ENCODE data around the gene RGS21. TPM values are rescaled to one million over a fixed set of nuclear protein-coding genes. Genes with fewer than 3 reads are reported as not detected.
"Not testable (repeated sequence)": the region's sequence is repeated elsewhere in the genome, so short reads cannot be mapped to it uniquely, and the experiment has no call there.

The RGS21 gene
- total RNA-seq, 1 donor from 2014 or later, result not detected

DNA sequence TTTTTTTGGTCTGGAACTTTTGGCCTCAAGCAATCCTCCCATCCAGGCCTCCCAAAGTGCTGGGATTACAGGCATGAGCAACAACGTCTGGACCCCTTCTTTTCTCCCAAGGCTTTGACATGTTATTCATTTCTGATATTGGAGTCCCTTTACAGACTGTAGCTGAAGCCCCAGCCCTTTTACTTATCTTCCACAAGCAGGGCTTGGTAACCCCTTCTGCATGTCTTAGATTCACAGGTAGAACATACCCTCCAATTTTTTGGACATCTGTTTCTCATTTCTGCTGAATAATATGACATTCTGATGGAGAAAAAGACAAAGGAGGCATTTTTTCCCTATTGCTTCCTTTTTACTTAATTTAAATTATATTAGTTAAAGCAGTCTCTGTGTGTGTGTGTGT is 39.2 kb upstream of the RGS21 start:
- Mint-ChIP-seq H3K27ac (ENCODE audit: unreplicated experiment) (no peak overlapping the region), H3K4me1 (ENCODE audit: low read depth) (no peaks in the 10 kb centered on the region), H3K9me3 (ENCODE audit: low read depth) (peaks cover 18% of the 10 kb centered on the region), H3K4me3 (ENCODE audit: unreplicated experiment) (no peak overlapping the region), H3K36me3 (ENCODE audit: low read depth) (peaks cover 5% of the 10 kb centered on the region), H3K27me3 (ENCODE audit: low read depth) (peaks cover 10% of the 10 kb centered on the region)
- TF ChIP-seq, protein P1, sequence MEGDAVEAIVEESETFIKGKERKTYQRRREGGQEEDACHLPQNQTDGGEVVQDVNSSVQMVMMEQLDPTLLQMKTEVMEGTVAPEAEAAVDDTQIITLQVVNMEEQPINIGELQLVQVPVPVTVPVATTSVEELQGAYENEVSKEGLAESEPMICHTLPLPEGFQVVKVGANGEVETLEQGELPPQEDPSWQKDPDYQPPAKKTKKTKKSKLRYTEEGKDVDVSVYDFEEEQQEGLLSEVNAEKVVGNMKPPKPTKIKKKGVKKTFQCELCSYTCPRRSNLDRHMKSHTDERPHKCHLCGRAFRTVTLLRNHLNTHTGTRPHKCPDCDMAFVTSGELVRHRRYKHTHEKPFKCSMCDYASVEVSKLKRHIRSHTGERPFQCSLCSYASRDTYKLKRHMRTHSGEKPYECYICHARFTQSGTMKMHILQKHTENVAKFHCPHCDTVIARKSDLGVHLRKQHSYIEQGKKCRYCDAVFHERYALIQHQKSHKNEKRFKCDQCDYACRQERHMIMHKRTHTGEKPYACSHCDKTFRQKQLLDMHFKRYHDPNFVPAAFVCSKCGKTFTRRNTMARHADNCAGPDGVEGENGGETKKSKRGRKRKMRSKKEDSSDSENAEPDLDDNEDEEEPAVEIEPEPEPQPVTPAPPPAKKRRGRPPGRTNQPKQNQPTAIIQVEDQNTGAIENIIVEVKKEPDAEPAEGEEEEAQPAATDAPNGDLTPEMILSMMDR (IDR thresholded peaks at IDR 0.05), result no peak
- DNase-seq (ENCODE audit: low spot score), result no peak

DNA sequence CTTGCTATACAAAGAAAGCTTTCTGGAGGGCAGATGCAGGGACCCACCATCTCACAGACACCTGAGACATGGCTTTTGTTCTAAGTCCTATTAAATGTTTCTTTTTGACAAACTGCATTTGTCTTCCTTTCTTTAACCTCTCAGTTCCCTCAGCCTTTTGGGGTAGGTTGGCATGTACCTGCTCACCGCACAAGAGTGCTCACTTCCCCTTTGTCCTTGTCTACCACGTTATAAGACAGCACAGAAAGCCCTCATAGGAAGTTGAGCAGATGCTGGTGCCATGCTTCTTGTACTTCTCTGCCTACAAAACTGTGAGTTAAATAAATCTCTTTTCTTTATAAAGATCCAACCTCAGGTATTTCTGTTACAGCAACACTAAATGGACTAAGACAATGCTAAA is 31.9 kb upstream of the RGS21 start:
- peaks cover 7% of the 10 kb centered on the region for H3K36me3 Mint-ChIP-seq (ENCODE audit: low read depth)
- no peak for DNase-seq (ENCODE audit: low spot score)
- H3K9me3 Mint-ChIP-seq (ENCODE audit: low read depth), result peaks cover 49% of the 10 kb centered on the region
- TF ChIP-seq, protein P1 (IDR thresholded peaks at IDR 0.05), result no peak
- no peak overlapping the region for H3K4me3 Mint-ChIP-seq (ENCODE audit: unreplicated experiment)
- H3K4me1 Mint-ChIP-seq (ENCODE audit: low read depth), result no peaks in the 10 kb centered on the region
- no peak overlapping the region for H3K27ac Mint-ChIP-seq (ENCODE audit: unreplicated experiment)
- no peaks in the 10 kb centered on the region for H3K27me3 Mint-ChIP-seq (ENCODE audit: low read depth)

DNA sequence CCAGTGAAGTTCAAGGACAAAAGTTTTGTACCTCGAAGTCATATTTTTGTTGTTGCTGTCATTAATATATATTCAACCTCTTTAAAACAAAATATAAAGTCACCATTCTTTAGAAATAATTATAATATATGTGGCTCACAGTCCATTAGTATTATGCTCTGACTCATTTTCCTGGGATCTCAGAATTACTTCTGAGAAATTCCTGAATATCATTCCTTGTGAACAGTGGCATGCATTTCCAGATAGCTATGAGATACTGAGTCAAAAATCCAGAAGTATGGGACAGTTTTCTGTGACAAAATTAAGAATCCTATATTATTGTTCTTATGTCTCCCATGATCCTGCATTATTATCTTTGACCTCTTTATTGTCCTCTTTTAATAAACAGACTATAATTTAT is 13.8 kb upstream of the RGS21 start:
- Mint-ChIP-seq H3K4me3 (ENCODE audit: unreplicated experiment) (no peak overlapping the region), H3K9me3 (ENCODE audit: low read depth) (peaks cover 8% of the 10 kb centered on the region), H3K27ac (ENCODE audit: unreplicated experiment) (no peak overlapping the region), H3K27me3 (ENCODE audit: low read depth) (peaks cover 3% of the 10 kb centered on the region), H3K36me3 (ENCODE audit: low read depth) (no peaks in the 10 kb centered on the region), H3K4me1 (ENCODE audit: low read depth) (no peaks in the 10 kb centered on the region)
- no peak for DNase-seq (ENCODE audit: low spot score)
- TF ChIP-seq, protein P1 (IDR thresholded peaks at IDR 0.05), result no peak

DNA sequence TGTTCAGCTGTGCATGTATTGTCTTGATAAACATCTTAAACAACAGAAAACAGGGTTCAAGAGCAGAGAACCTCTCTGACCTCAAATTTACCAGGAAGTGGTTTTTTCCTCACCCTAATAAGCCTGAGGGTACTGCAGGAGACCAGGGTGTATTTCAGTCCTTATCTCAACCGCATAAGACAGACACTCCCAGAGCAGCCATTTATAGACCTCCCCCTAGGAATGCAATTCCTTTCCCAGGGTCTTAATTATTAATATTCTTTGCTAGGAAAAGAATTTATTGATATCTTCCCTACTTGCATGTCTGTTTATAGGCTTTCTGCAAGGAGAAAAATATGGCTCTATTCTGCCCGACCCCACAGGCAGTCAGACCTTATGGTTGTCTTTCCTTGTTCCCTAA is 8.5 kb upstream of the RGS21 start:
- not testable (repeated sequence) for H3K27me3 Mint-ChIP-seq (ENCODE audit: low read depth); H3K27ac Mint-ChIP-seq (ENCODE audit: unreplicated experiment); H3K4me1 Mint-ChIP-seq (ENCODE audit: low read depth); H3K36me3 Mint-ChIP-seq (ENCODE audit: low read depth); H3K4me3 Mint-ChIP-seq (ENCODE audit: unreplicated experiment); DNase-seq (ENCODE audit: low spot score)
- peaks cover 11% of the 10 kb centered on the region for H3K9me3 Mint-ChIP-seq (ENCODE audit: low read depth)

DNA sequence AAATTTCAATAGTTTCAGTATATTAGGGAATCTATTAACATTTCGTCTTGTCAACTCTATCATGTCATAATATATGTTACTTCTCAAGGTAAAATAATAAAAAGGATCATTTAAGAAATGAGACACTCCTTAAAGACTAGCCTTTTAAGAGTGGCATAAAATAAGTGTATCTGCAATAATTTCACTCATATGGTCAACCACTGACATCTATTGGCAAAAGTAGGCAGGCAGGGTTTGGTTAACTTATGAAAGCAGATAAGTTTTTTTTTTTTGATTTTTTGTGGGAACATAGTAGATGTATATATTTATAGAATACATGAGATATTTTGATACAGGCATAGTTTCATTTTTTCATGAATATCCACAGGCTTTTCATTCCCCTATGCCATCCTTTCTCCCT is 5.5 kb upstream of the RGS21 start:
- Mint-ChIP-seq H3K27me3 (ENCODE audit: low read depth) (peaks cover 16% of the 10 kb centered on the region), H3K27ac (ENCODE audit: unreplicated experiment) (no peak overlapping the region), H3K4me3 (ENCODE audit: unreplicated experiment) (no peak overlapping the region), H3K36me3 (ENCODE audit: low read depth) (no peaks in the 10 kb centered on the region), H3K4me1 (ENCODE audit: low read depth) (no peaks in the 10 kb centered on the region), H3K9me3 (ENCODE audit: low read depth) (peaks cover 11% of the 10 kb centered on the region)
- TF ChIP-seq, protein P1 (IDR thresholded peaks at IDR 0.05), result peak; percentile 91
- DNase-seq (ENCODE audit: low spot score), result no peak

DNA sequence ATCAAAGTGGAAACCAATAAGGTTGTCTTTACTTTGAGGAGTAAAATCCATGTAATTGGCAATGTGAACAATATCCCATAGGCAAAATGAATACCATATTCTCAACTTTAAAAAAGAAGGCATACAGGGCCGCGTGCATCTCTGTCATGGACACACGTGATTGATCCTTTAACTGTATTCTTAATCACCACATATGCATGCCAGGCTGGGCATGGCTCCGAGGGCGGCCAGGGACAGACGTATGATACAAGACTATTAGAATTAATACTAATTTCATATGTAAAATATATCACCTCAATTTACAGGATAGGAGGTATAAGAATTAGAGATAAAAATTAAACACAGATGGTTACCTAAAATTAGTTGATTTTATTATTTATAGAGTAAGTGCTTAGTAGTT is 11.2 kb downstream of the RGS21 start:
- Mint-ChIP-seq H3K4me3 (ENCODE audit: unreplicated experiment) (no peak overlapping the region), H3K9me3 (ENCODE audit: low read depth) (no peaks in the 10 kb centered on the region), H3K36me3 (ENCODE audit: low read depth) (no peaks in the 10 kb centered on the region), H3K27me3 (ENCODE audit: low read depth) (peaks cover 11% of the 10 kb centered on the region), H3K27ac (ENCODE audit: unreplicated experiment) (no peak overlapping the region), H3K4me1 (ENCODE audit: low read depth) (no peaks in the 10 kb centered on the region)
- TF ChIP-seq, protein P1 (IDR thresholded peaks at IDR 0.05), result no peak
- DNase-seq (ENCODE audit: low spot score), result no peak
